Measurements from ENCODE around the gene SH2D4B.

SH2D4B gene

GRCh38 chr10:80684259-80684658 is 146.6 kb downstream of the SH2D4B start:
- Histone ChIP-seq H3K27ac (ENCODE audit: low read depth, low read length) (no peak overlapping the region), H3K4me3 (ENCODE audit: low read length) (no peak overlapping the region), H3K4me1 (ENCODE audit: control insufficient read depth, insufficient read depth, low read length) (no peaks in the 10 kb centered on the region), H3K27me3 (ENCODE audit: control insufficient read depth, insufficient read depth, low read length) (no peaks in the 10 kb centered on the region), H3K9ac (ENCODE audit: low read length) (no peak overlapping the region), H3K36me3 (ENCODE audit: control insufficient read depth, insufficient read depth, low read length) (no peaks in the 10 kb centered on the region)

- no peaks in the 10 kb centered on the region for H3K4me1 ChIP-seq (ENCODE audit: control insufficient read depth, insufficient read depth, low read length)
- H3K27ac ChIP-seq (ENCODE audit: low read depth, low read length) = no peak overlapping the region
- H3K36me3 ChIP-seq (ENCODE audit: control insufficient read depth, insufficient read depth, low read length) = no peaks in the 10 kb centered on the region
- no peak overlapping the region for H3K9ac ChIP-seq (ENCODE audit: low read length)
- no peak overlapping the region for H3K4me3 ChIP-seq (ENCODE audit: low read length)
- H3K27me3 ChIP-seq (ENCODE audit: control insufficient read depth, insufficient read depth, low read length) = no peaks in the 10 kb centered on the region
Measured at GRCh38 chr10:80685355-80685754, 147.7 kb downstream of the SH2D4B start.

- H3K4me3 ChIP-seq (ENCODE audit: low read length) = no peak overlapping the region
- no peak overlapping the region for H3K27ac ChIP-seq (ENCODE audit: low read depth, low read length)
- no peaks in the 10 kb centered on the region for H3K4me1 ChIP-seq (ENCODE audit: control insufficient read depth, insufficient read depth, low read length)
- H3K9ac ChIP-seq (ENCODE audit: low read length) = no peak overlapping the region
- no peaks in the 10 kb centered on the region for H3K27me3 ChIP-seq (ENCODE audit: control insufficient read depth, insufficient read depth, low read length)
- no peaks in the 10 kb centered on the region for H3K36me3 ChIP-seq (ENCODE audit: control insufficient read depth, insufficient read depth, low read length)
Measured at GRCh38 chr10:80686734-80687475, 149.2 kb downstream of the SH2D4B start.

GRCh38 chr10:80687476-80687789 is 149.7 kb downstream of the SH2D4B start:
- Histone ChIP-seq H3K27ac (ENCODE audit: low read depth, low read length) (no peak overlapping the region), H3K27me3 (ENCODE audit: control insufficient read depth, insufficient read depth, low read length) (no peaks in the 10 kb centered on the region), H3K4me1 (ENCODE audit: control insufficient read depth, insufficient read depth, low read length) (no peaks in the 10 kb centered on the region)

GRCh38 chr10:80690434-80690833 is 152.7 kb downstream of the SH2D4B start:
- Histone ChIP-seq H3K4me1 (ENCODE audit: control insufficient read depth, insufficient read depth, low read length) (no peaks in the 10 kb centered on the region), H3K36me3 (ENCODE audit: control insufficient read depth, insufficient read depth, low read length) (no peaks in the 10 kb centered on the region), H3K27me3 (ENCODE audit: control insufficient read depth, insufficient read depth, low read length) (no peaks in the 10 kb centered on the region), H3K4me3 (ENCODE audit: low read length) (no peak overlapping the region), H3K9ac (ENCODE audit: low read length) (no peak overlapping the region), H3K27ac (ENCODE audit: low read depth, low read length) (no peak overlapping the region)

More at GRCh38 chr10:80687476-80687789, 149.7 kb downstream of the SH2D4B start:
- Histone ChIP-seq H3K4me3 (ENCODE audit: low read length) (no peak overlapping the region), H3K9ac (ENCODE audit: low read length) (no peak overlapping the region), H3K36me3 (ENCODE audit: control insufficient read depth, insufficient read depth, low read length) (no peaks in the 10 kb centered on the region)

GRCh38 chr10:80691441-80691840 is 153.7 kb downstream of the SH2D4B start:
- H3K27ac ChIP-seq (ENCODE audit: low read depth, low read length) = no peak overlapping the region
- no peaks in the 10 kb centered on the region for H3K36me3 ChIP-seq (ENCODE audit: control insufficient read depth, insufficient read depth, low read length)
- H3K27me3 ChIP-seq (ENCODE audit: control insufficient read depth, insufficient read depth, low read length) = no peaks in the 10 kb centered on the region
- no peak overlapping the region for H3K9ac ChIP-seq (ENCODE audit: low read length)
- H3K4me1 ChIP-seq (ENCODE audit: control insufficient read depth, insufficient read depth, low read length) = no peaks in the 10 kb centered on the region
- no peak overlapping the region for H3K4me3 ChIP-seq (ENCODE audit: low read length)

GRCh38 chr10:80693565-80693964 is 155.9 kb downstream of the SH2D4B start:
- H3K4me3 ChIP-seq (ENCODE audit: low read length) = no peak overlapping the region
- H3K36me3 ChIP-seq (ENCODE audit: control insufficient read depth, insufficient read depth, low read length) = no peaks in the 10 kb centered on the region
- H3K4me1 ChIP-seq (ENCODE audit: control insufficient read depth, insufficient read depth, low read length) = no peaks in the 10 kb centered on the region
- no peak overlapping the region for H3K27ac ChIP-seq (ENCODE audit: low read depth, low read length)
- H3K9ac ChIP-seq (ENCODE audit: low read length) = no peak overlapping the region
- H3K27me3 ChIP-seq (ENCODE audit: control insufficient read depth, insufficient read depth, low read length) = no peaks in the 10 kb centered on the region

- H3K4me1 ChIP-seq (ENCODE audit: control insufficient read depth, insufficient read depth, low read length) = no peaks in the 10 kb centered on the region
- no peak overlapping the region for H3K9ac ChIP-seq (ENCODE audit: low read length)
Measured at GRCh38 chr10:80694930-80695329, 157.2 kb downstream of the SH2D4B start.

More at GRCh38 chr10:80694930-80695329, 157.2 kb downstream of the SH2D4B start:
- Histone ChIP-seq H3K4me3 (ENCODE audit: low read length) (no peak overlapping the region), H3K27me3 (ENCODE audit: control insufficient read depth, insufficient read depth, low read length) (no peaks in the 10 kb centered on the region), H3K27ac (ENCODE audit: low read depth, low read length) (no peak overlapping the region), H3K36me3 (ENCODE audit: control insufficient read depth, insufficient read depth, low read length) (no peaks in the 10 kb centered on the region)
